ENCODE measurements around the gene FAS.

DNA sequence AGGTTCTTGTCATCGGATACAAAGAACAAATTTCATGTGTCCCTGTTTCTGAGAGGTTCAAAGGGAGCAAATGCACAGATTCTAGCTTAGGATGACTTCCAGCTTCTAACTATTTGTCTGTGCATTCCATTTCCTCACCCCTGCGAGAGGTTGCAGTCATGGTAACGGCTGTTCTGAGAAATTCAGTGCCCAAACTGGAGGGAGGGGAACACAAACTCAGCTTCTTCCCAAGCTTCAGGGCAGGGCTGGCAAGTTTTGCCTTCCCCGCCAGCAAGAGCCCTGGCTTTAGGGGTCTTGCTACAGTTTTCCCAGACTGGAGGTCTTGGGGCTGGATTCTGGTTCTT lies 11.1 kb downstream of the FAS start:
- TF ChIP-seq, protein P1, sequence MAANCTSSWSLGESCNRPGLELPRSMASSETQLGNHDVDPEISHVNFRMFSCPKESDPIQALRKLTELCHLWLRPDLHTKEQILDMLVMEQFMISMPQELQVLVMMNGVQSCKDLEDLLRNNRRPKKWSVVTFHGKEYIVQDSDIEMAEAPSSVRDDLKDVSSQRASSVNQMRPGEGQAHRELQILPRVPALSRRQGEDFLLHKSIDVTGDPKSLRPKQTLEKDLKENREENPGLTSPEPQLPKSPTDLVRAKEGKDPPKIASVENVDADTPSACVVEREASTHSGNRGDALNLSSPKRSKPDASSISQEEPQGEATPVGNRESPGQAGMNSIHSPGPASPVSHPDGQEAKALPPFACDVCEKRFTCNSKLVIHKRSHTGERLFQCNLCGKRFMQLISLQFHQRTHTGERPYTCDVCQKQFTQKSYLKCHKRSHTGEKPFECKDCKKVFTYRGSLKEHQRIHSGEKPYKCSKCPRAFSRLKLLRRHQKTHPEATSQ (tag by site-specific recombination; IDR thresholded peaks at IDR 0.05), result no peak
- TF ChIP-seq, protein P2, sequence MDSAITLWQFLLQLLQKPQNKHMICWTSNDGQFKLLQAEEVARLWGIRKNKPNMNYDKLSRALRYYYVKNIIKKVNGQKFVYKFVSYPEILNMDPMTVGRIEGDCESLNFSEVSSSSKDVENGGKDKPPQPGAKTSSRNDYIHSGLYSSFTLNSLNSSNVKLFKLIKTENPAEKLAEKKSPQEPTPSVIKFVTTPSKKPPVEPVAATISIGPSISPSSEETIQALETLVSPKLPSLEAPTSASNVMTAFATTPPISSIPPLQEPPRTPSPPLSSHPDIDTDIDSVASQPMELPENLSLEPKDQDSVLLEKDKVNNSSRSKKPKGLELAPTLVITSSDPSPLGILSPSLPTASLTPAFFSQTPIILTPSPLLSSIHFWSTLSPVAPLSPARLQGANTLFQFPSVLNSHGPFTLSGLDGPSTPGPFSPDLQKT (IDR thresholded peaks at IDR 0.05; ENCODE audit: borderline replicate concordance, low read depth, low read length), result no peak
- TF ChIP-seq YY1 (tag by site-specific recombination; IDR thresholded peaks at IDR 0.05) (no peak), ZNF521 (tag by site-specific recombination; IDR thresholded peaks at IDR 0.05) (no peak), MYNN (tag by site-specific recombination; IDR thresholded peaks at IDR 0.05; ENCODE audit: borderline replicate concordance) (no peak), ZNF514 (tag by site-specific recombination; IDR thresholded peaks at IDR 0.05) (no peak), ZBTB8A (tag by site-specific recombination; IDR thresholded peaks at IDR 0.05) (no peak), ZNF324 (tag by site-specific recombination; IDR thresholded peaks at IDR 0.05) (no peak)
- TF ChIP-seq, protein P3, sequence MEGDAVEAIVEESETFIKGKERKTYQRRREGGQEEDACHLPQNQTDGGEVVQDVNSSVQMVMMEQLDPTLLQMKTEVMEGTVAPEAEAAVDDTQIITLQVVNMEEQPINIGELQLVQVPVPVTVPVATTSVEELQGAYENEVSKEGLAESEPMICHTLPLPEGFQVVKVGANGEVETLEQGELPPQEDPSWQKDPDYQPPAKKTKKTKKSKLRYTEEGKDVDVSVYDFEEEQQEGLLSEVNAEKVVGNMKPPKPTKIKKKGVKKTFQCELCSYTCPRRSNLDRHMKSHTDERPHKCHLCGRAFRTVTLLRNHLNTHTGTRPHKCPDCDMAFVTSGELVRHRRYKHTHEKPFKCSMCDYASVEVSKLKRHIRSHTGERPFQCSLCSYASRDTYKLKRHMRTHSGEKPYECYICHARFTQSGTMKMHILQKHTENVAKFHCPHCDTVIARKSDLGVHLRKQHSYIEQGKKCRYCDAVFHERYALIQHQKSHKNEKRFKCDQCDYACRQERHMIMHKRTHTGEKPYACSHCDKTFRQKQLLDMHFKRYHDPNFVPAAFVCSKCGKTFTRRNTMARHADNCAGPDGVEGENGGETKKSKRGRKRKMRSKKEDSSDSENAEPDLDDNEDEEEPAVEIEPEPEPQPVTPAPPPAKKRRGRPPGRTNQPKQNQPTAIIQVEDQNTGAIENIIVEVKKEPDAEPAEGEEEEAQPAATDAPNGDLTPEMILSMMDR (tag by site-specific recombination; IDR thresholded peaks at IDR 0.05), result no peak
- TF ChIP-seq, protein P4, sequence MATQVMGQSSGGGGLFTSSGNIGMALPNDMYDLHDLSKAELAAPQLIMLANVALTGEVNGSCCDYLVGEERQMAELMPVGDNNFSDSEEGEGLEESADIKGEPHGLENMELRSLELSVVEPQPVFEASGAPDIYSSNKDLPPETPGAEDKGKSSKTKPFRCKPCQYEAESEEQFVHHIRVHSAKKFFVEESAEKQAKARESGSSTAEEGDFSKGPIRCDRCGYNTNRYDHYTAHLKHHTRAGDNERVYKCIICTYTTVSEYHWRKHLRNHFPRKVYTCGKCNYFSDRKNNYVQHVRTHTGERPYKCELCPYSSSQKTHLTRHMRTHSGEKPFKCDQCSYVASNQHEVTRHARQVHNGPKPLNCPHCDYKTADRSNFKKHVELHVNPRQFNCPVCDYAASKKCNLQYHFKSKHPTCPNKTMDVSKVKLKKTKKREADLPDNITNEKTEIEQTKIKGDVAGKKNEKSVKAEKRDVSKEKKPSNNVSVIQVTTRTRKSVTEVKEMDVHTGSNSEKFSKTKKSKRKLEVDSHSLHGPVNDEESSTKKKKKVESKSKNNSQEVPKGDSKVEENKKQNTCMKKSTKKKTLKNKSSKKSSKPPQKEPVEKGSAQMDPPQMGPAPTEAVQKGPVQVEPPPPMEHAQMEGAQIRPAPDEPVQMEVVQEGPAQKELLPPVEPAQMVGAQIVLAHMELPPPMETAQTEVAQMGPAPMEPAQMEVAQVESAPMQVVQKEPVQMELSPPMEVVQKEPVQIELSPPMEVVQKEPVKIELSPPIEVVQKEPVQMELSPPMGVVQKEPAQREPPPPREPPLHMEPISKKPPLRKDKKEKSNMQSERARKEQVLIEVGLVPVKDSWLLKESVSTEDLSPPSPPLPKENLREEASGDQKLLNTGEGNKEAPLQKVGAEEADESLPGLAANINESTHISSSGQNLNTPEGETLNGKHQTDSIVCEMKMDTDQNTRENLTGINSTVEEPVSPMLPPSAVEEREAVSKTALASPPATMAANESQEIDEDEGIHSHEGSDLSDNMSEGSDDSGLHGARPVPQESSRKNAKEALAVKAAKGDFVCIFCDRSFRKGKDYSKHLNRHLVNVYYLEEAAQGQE (tag by site-specific recombination; IDR thresholded peaks at IDR 0.05), result no peak
- TF ChIP-seq, protein P5, sequence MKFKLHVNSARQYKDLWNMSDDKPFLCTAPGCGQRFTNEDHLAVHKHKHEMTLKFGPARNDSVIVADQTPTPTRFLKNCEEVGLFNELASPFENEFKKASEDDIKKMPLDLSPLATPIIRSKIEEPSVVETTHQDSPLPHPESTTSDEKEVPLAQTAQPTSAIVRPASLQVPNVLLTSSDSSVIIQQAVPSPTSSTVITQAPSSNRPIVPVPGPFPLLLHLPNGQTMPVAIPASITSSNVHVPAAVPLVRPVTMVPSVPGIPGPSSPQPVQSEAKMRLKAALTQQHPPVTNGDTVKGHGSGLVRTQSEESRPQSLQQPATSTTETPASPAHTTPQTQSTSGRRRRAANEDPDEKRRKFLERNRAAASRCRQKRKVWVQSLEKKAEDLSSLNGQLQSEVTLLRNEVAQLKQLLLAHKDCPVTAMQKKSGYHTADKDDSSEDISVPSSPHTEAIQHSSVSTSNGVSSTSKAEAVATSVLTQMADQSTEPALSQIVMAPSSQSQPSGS (tag by site-specific recombination; IDR thresholded peaks at IDR 0.05; ENCODE audit: low read depth), result no peak
